ENCODE data around the gene TNS3. TPM values are rescaled to one million over a fixed set of nuclear protein-coding genes. Genes with fewer than 3 reads are reported as not detected.

Gene TNS3
- total and polyA plus RNA-seq, 2 of the 13 experiments (the other 11 are each of a cell fraction or from before 2014, with no cell fraction given) = 52.9 to 55.7 TPM

GRCh38 chr7:47538846-47539311 lies 43.0 kb downstream of the TNS3 start (continued):
- TF ChIP-seq ZNF407 (CRISPR knock-in tag; IDR thresholded peaks at IDR 0.05; ENCODE audit: not compliant biosample characterization) (no peak), ZNF350 (CRISPR knock-in tag; IDR thresholded peaks at IDR 0.05; ENCODE audit: borderline replicate concordance, low read depth) (no peak), MLXIP (CRISPR knock-in tag; IDR thresholded peaks at IDR 0.05; ENCODE audit: borderline replicate concordance) (no peak), ZNF547 (CRISPR knock-in tag; IDR thresholded peaks at IDR 0.05) (no peak), REXO4 (CRISPR knock-in tag; IDR thresholded peaks at IDR 0.05; ENCODE audit: borderline replicate concordance) (no peak), ZHX2 (IDR thresholded peaks at IDR 0.05; ENCODE audit: low read depth) (no peak), ZHX2 (CRISPR knock-in tag; IDR thresholded peaks at IDR 0.05; ENCODE audit: borderline replicate concordance) (no peak), PAX8 (CRISPR knock-in tag; IDR thresholded peaks at IDR 0.05; ENCODE audit: borderline replicate concordance) (no peak), ZBTB3 (CRISPR knock-in tag; IDR thresholded peaks at IDR 0.05; ENCODE audit: borderline replicate concordance, low read depth) (0 out of 2 replicates have a peak, but pooled peaks have one; percentile 29), TOPORS (CRISPR knock-in tag; IDR thresholded peaks at IDR 0.05) (no peak), PHF21A (CRISPR knock-in tag; IDR thresholded peaks at IDR 0.05) (no peak)

Data from HepG2 (cell line).